Measurements from ENCODE around the gene LRRC66. TPM values are rescaled to one million over a fixed set of nuclear protein-coding genes. Genes with fewer than 3 reads are reported as not detected.

The LRRC66 gene
- total and polyA plus RNA-seq, 5 experiments from 2014 or later, result 0.08 to 0.42 (median 0.33) TPM; not detected in 2

DNA sequence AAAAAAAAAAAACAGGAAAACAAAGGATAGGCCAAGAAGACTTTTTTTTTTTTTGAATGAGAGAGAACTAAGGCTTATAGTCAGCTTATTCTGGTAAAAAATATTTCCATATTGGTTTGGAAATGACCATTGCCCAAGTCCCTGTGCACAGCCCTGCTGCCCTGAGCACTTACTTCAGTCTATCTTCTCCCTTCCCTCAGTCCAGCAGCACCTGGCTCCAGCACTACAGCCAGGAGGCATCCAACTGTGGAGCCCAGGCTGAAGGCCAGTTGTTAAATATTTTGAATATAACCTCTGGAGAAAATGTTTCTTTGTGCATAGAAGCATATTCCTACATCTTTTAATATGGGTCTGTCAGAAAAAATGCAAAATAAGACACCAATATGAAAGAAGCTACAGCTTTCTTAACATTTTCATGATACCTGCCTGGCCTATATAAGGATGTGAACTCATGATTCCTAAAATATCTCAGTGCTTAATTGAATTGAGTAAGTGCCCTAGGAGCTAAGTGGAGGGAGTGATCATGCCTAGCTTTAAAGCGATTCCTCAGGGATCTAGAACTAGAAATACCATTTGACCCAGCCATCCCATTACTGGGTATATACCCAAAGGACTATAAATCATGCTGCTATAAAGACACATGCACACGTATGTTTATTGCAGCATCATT is 14.4 kb downstream of the LRRC66 start:
- ATAC-seq, result no peak
- no peaks in the 10 kb centered on the region for H3K9me3 Mint-ChIP-seq
- no peaks in the 10 kb centered on the region for H3K4me1 Mint-ChIP-seq
- H3K4me3 Mint-ChIP-seq, result no peak overlapping the region
- peaks cover 0 to 4% (median 0%) of the 10 kb centered on the region in 3 donors for H3K36me3 Mint-ChIP-seq
- H3K27ac Mint-ChIP-seq, result no peak overlapping the region
- no peak for DNase-seq
- POLR2A ChIA-PET, result no interaction called here
- peaks cover 0 to 4% (median 0%) of the 10 kb centered on the region in 5 donors for H3K27me3 Mint-ChIP-seq

GRCh38 chr4:52004414-52004813 is 15.7 kb downstream of the LRRC66 start:
- DNase-seq (no peak), ATAC-seq (no peak)
- no peaks in the 10 kb centered on the region for H3K4me1 Mint-ChIP-seq
- no peak overlapping the region for H3K4me3 Mint-ChIP-seq
- H3K27ac Mint-ChIP-seq, result no peak overlapping the region
- POLR2A ChIA-PET, result no interaction called here
- peaks cover 0 to 4% (median 0%) of the 10 kb centered on the region in 3 donors for H3K36me3 Mint-ChIP-seq
- H3K27me3 Mint-ChIP-seq, result peaks cover 0 to 4% (median 0%) of the 10 kb centered on the region in 5 donors
- H3K9me3 Mint-ChIP-seq, result no peaks in the 10 kb centered on the region

DNA sequence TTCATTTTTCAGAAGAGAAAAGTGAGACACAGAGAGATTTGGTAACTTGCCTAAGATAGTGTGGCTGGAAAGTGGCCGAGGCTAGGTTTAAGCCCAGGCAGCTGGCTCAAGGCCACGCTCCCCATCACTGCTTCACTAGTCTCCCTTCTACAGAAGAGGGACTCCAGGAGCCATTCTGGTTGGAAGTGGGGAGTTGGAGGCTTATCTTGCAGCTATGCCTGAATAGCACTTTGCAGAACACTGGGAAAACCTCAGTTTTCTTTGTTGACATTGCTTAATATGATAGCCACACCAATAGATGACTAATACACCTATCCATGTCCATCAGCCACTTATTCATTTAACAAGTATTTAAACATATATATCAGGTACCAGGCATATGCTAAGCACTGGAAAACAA is 18.5 kb downstream of the LRRC66 start:
- POLR2A ChIA-PET, result no interaction called here

GRCh38 chr4:51999250-51999649 is 20.9 kb downstream of the LRRC66 start:
- DNase-seq (no peak), ATAC-seq (no peak)
- Mint-ChIP-seq H3K4me1 (no peaks in the 10 kb centered on the region), H3K27ac (no peak overlapping the region), H3K4me3 (no peak overlapping the region), H3K27me3 (peaks cover 0 to 10% (median 1%) of the 10 kb centered on the region in 5 donors), H3K9me3 (no peaks in the 10 kb centered on the region), H3K36me3 (no peaks in the 10 kb centered on the region)
- POLR2A ChIA-PET, result no interaction called here

More for the DNA sequence above, 18.5 kb downstream of the LRRC66 start:
- no peaks in the 10 kb centered on the region for H3K9me3 Mint-ChIP-seq
- no peak overlapping the region for H3K4me3 Mint-ChIP-seq
- ATAC-seq (no peak), DNase-seq (no peak)
- H3K36me3 Mint-ChIP-seq, result peaks cover 0 to 4% (median 0%) of the 10 kb centered on the region in 3 donors
- no peak overlapping the region for H3K27ac Mint-ChIP-seq
- H3K4me1 Mint-ChIP-seq, result no peaks in the 10 kb centered on the region
- H3K27me3 Mint-ChIP-seq, result peaks cover 0 to 10% (median 0%) of the 10 kb centered on the region in 5 donors

DNA sequence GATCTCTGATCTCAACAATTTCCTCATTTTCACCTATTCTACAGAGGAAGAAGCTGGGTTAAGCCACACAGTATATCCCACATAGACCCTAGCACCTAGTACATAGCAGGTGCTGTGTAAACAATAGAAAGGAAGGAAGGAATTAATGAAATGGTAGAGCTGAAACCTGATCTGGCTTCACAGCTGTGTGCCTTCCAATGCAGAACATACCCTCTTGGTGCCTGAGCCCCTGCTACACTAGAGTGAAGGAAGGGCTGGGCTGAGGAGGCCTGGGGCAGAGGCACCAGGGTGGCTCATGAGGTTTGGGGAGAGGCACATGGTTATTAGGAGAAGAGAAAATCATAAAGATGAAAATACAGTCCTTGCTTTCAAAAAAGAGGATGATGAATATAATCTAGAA is 21.3 kb downstream of the LRRC66 start:
- Mint-ChIP-seq H3K36me3 (no peaks in the 10 kb centered on the region), H3K27me3 (peaks cover 0 to 10% (median 1%) of the 10 kb centered on the region in 5 donors), H3K27ac (no peak overlapping the region), H3K4me1 (no peaks in the 10 kb centered on the region), H3K4me3 (no peak overlapping the region), H3K9me3 (no peaks in the 10 kb centered on the region)
- no peak for ATAC-seq
- DNase-seq, result no peak
- POLR2A ChIA-PET, result no interaction called here

- Mint-ChIP-seq H3K27ac (no peak overlapping the region), H3K27me3 (peaks cover 0 to 13% (median 3%) of the 10 kb centered on the region in 5 donors), H3K36me3 (no peaks in the 10 kb centered on the region), H3K9me3 (no peaks in the 10 kb centered on the region), H3K4me3 (no peak overlapping the region), H3K4me1 (no peaks in the 10 kb centered on the region)
- POLR2A ChIA-PET, result no interaction called here
- DNase-seq (no peak), ATAC-seq (no peak)
These were observed 22.5 kb downstream of the LRRC66 start for GRCh38 chr4:51997647-51998046.

GRCh38 chr4:51995647-51996220 is 24.4 kb downstream of the LRRC66 start:
- no peak for ATAC-seq
- peaks cover 9 to 24% (median 14%) of the 10 kb centered on the region in 5 donors for H3K27me3 Mint-ChIP-seq
- POLR2A ChIA-PET, result no interaction called here
- no peaks in the 10 kb centered on the region for H3K4me1 Mint-ChIP-seq
- DNase-seq, result no peak
- peaks cover 0 to 4% (median 0%) of the 10 kb centered on the region in 3 donors for H3K36me3 Mint-ChIP-seq
- peaks cover 0 to 6% (median 4%) of the 10 kb centered on the region in 9 donors for H3K9me3 Mint-ChIP-seq
- no peak overlapping the region for H3K27ac Mint-ChIP-seq
- H3K4me3 Mint-ChIP-seq, result no peak overlapping the region

- H3K4me1 Mint-ChIP-seq, result no peaks in the 10 kb centered on the region
- ATAC-seq, result no peak
- H3K4me3 Mint-ChIP-seq, result no peak overlapping the region
- peaks cover 0 to 4% (median 0%) of the 10 kb centered on the region in 3 donors for H3K36me3 Mint-ChIP-seq
- peaks cover 0 to 19% (median 10%) of the 10 kb centered on the region in 5 donors for H3K27me3 Mint-ChIP-seq
- H3K9me3 Mint-ChIP-seq, result peaks cover 4 to 19% (median 5%) of the 10 kb centered on the region in 9 donors
- DNase-seq, result no peak
- POLR2A ChIA-PET, result no interaction called here
- no peak overlapping the region for H3K27ac Mint-ChIP-seq
These were observed 54.3 kb downstream of the LRRC66 start for GRCh38 chr4:51965862-51966261.

GRCh38 chr4:51963841-51964517 is 56.2 kb downstream of the LRRC66 start:
- H3K9me3 Mint-ChIP-seq, result peaks cover 0 to 13% (median 4%) of the 10 kb centered on the region in 9 donors
- H3K27me3 Mint-ChIP-seq, result peaks cover 0 to 14% (median 7%) of the 10 kb centered on the region in 5 donors
- POLR2A ChIA-PET, result no interaction called here
- peaks cover 0 to 4% (median 0%) of the 10 kb centered on the region in 3 donors for H3K36me3 Mint-ChIP-seq
- no peak overlapping the region for H3K4me3 Mint-ChIP-seq
- no peak for ATAC-seq
- H3K27ac Mint-ChIP-seq, result no peak overlapping the region
- no peaks in the 10 kb centered on the region for H3K4me1 Mint-ChIP-seq
- no peak for DNase-seq

- H3K4me1 Mint-ChIP-seq, result no peaks in the 10 kb centered on the region
- DNase-seq (no peak), ATAC-seq (no peak)
- no peak overlapping the region for H3K4me3 Mint-ChIP-seq
- peaks cover 0 to 21% (median 6%) of the 10 kb centered on the region in 5 donors for H3K27me3 Mint-ChIP-seq
- H3K36me3 Mint-ChIP-seq, result no peaks in the 10 kb centered on the region
- no peak overlapping the region for H3K27ac Mint-ChIP-seq
- peaks cover 0 to 7% (median 0%) of the 10 kb centered on the region in 9 donors for H3K9me3 Mint-ChIP-seq
- POLR2A ChIA-PET, result no interaction called here
These were observed 59.7 kb downstream of the LRRC66 start for GRCh38 chr4:51960486-51960885.

GRCh38 chr4:51958199-51958968 is 61.8 kb downstream of the LRRC66 start:
- no peak overlapping the region for H3K27ac Mint-ChIP-seq
- peaks cover 2 to 37% (median 6%) of the 10 kb centered on the region in 5 donors for H3K27me3 Mint-ChIP-seq

More at GRCh38 chr4:51958199-51958968, 61.8 kb downstream of the LRRC66 start:
- H3K36me3 Mint-ChIP-seq, result peaks cover 0 to under 1% (median 0%) of the 10 kb centered on the region in 3 donors
- no peak for ATAC-seq
- no peak overlapping the region for H3K4me3 Mint-ChIP-seq
- H3K4me1 Mint-ChIP-seq, result no peaks in the 10 kb centered on the region
- peaks cover 0 to 10% (median 0%) of the 10 kb centered on the region in 9 donors for H3K9me3 Mint-ChIP-seq
- no peak for DNase-seq
- POLR2A ChIA-PET, result no interaction called here

All from naive thymus-derived CD8-positive, alpha-beta T cell (primary cell).